ENCODE results near the gene NINJ2. TPM values are rescaled to one million over a fixed set of nuclear protein-coding genes. Genes with fewer than 3 reads are reported as not detected.

The NINJ2 gene
- polyA plus RNA-seq, 2 of the 4 experiments (the other 2 are of a cell fraction) = 0.76 to 1.2 TPM

- peaks cover 28% of the 10 kb centered on the region; the same call in 2 of the 3 replicates for H3K4me1 ChIP-seq
- POLR2A ChIA-PET = no interaction called here
- no peak overlapping the region for H3K27ac ChIP-seq
- TF ChIP-seq FOSB (CRISPR knock-in tag; IDR thresholded peaks at IDR 0.05) (no peak), RFX5 (IDR thresholded peaks at IDR 0.05) (no peak), EP300 (IDR thresholded peaks at IDR 0.05) (no peak), EHMT2 (IDR thresholded peaks at IDR 0.05; ENCODE audit: low read depth) (no peak), ZSCAN20 (CRISPR knock-in tag; IDR thresholded peaks at IDR 0.05) (no peak), RARB (CRISPR knock-in tag; IDR thresholded peaks at IDR 0.05) (no peak), CBX2 (IDR thresholded peaks at IDR 0.05; ENCODE audit: borderline replicate concordance, low read depth) (no peak), KDM5A (IDR thresholded peaks at IDR 0.05) (no peak), ZFP36 (IDR thresholded peaks at IDR 0.05; ENCODE audit: borderline replicate concordance, partially characterized antibody) (no peak), HOXA7 (CRISPR knock-in tag; IDR thresholded peaks at IDR 0.05) (no peak), REST (IDR thresholded peaks at IDR 0.05) (no peak), TP53 (CRISPR knock-in tag; IDR thresholded peaks at IDR 0.05) (no peak)
- TF ChIP-seq, protein P1, sequence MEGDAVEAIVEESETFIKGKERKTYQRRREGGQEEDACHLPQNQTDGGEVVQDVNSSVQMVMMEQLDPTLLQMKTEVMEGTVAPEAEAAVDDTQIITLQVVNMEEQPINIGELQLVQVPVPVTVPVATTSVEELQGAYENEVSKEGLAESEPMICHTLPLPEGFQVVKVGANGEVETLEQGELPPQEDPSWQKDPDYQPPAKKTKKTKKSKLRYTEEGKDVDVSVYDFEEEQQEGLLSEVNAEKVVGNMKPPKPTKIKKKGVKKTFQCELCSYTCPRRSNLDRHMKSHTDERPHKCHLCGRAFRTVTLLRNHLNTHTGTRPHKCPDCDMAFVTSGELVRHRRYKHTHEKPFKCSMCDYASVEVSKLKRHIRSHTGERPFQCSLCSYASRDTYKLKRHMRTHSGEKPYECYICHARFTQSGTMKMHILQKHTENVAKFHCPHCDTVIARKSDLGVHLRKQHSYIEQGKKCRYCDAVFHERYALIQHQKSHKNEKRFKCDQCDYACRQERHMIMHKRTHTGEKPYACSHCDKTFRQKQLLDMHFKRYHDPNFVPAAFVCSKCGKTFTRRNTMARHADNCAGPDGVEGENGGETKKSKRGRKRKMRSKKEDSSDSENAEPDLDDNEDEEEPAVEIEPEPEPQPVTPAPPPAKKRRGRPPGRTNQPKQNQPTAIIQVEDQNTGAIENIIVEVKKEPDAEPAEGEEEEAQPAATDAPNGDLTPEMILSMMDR (IDR thresholded peaks at IDR 0.05) = no peak
- H3K4me3 ChIP-seq = no peak overlapping the region
- DNase-seq (ENCODE audit: low read depth in 1 of 2, low spot score in 1 of 2) (no peak), FAIRE-seq (no peak), ATAC-seq (no peak)
- no peaks in the 10 kb centered on the region for H3K9me3 ChIP-seq
- WGBS (ENCODE audit: missing lambda C conversion rate) = 79% methylated on average over 6 of the region's 9 CpGs
- CTCF ChIA-PET = interaction anchor here (0.6 to 3.9 kb wide), 5 partner anchors 27 to 101 kb away, joined by 4 to 45 read pairs (median 7); no protein-coding TSS in a partner anchor
- H3K4me2 ChIP-seq = no peak overlapping the region
Measured at GRCh38 chr12:543114-543451, 120.2 kb downstream of the NINJ2 start.

DNA sequence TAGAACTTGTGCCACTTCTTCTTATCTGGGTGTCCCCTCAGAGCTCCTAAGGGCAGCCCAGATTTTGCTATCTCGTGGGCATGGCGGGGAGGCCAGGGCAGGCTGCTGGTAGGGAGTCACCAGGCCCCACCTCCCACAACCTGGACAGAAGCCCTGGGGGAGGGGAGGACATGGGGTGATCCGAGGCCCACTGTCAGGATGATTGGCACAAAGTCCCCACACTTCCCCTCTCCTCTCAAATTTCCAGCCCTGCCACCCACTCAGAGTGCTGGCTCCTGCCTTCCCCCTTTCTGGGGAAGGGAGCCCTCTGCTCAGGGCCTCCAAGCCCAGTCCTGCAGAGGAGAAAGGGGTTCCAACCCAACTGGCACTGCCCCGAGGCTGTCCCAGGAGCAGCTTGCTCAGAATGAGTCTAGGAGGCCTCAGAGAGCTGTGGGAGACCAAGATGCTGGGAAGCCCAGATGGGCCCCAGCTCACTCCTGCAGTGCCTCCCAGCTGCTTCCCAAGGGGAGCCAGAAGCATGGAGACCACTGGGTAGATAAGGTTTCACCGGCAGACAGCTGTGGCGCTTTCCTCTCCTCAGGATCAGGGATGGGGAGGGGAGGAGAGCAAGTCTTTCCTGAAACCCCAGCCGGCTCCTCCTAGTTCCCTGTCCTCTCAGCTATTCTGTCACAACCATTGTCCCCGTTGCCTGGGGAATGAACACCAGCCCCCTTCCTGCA, 120.7 kb downstream of the NINJ2 start:
- CTCF ChIA-PET = interaction anchor here (0.6 to 3.9 kb wide), 4 partner anchors 57 to 100 kb away, joined by 4 to 45 read pairs (median 20); no protein-coding TSS in a partner anchor
- no peak for ATAC-seq

More for the DNA sequence above, 120.7 kb downstream of the NINJ2 start:
- peaks cover 28% of the 10 kb centered on the region; the same call in 2 of the 3 replicates for H3K4me1 ChIP-seq
- no peak overlapping the region for H3K4me2 ChIP-seq
- DNase-seq (ENCODE audit: low read depth in 1 of 2, low spot score in 1 of 2) (no peak), FAIRE-seq (no peak)
- POLR2A ChIA-PET = no interaction called here
- no peak overlapping the region; a peak in 1 of 6 replicates for H3K27ac ChIP-seq
- H3K4me3 ChIP-seq = no peak overlapping the region
- TF ChIP-seq, protein P2, sequence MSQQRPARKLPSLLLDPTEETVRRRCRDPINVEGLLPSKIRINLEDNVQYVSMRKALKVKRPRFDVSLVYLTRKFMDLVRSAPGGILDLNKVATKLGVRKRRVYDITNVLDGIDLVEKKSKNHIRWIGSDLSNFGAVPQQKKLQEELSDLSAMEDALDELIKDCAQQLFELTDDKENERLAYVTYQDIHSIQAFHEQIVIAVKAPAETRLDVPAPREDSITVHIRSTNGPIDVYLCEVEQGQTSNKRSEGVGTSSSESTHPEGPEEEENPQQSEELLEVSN (IDR thresholded peaks at IDR 0.05; ENCODE audit: borderline replicate concordance, low read depth) = no peak
- no peak for TF ChIP-seq HOXA7 (CRISPR knock-in tag; IDR thresholded peaks at IDR 0.05)
- TF ChIP-seq ATOH8 (CRISPR knock-in tag; IDR thresholded peaks at IDR 0.05; ENCODE audit: low read depth) = no peak
- no peak for TF ChIP-seq RARB (CRISPR knock-in tag; IDR thresholded peaks at IDR 0.05)
- TF ChIP-seq FOSB (CRISPR knock-in tag; IDR thresholded peaks at IDR 0.05) = no peak
- no peak for TF ChIP-seq ZNF302 (CRISPR knock-in tag; IDR thresholded peaks at IDR 0.05)
- no peak for TF ChIP-seq NFE2L2 (conservative IDR thresholded peaks at IDR 0.05; ENCODE audit: low read length)
- TF ChIP-seq NPAS2 (CRISPR knock-in tag; IDR thresholded peaks at IDR 0.05; ENCODE audit: borderline replicate concordance) = no peak
- TF ChIP-seq CEBPB (IDR thresholded peaks at IDR 0.05) = no peak
- TF ChIP-seq, protein P3, sequence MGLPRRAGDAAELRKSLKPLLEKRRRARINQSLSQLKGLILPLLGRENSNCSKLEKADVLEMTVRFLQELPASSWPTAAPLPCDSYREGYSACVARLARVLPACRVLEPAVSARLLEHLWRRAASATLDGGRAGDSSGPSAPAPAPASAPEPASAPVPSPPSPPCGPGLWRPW (IDR thresholded peaks at IDR 0.05) = no peak
- no peak for TF ChIP-seq HOXB13 (CRISPR knock-in tag; IDR thresholded peaks at IDR 0.05; ENCODE audit: low read depth)
- no peak for TF ChIP-seq TFCP2L1 (CRISPR knock-in tag; IDR thresholded peaks at IDR 0.05)
- TF ChIP-seq HDAC2 (IDR thresholded peaks at IDR 0.05) = no peak
- TF ChIP-seq CBX8 (IDR thresholded peaks at IDR 0.05) = no peak
- TF ChIP-seq PBX3 (IDR thresholded peaks at IDR 0.05) = no peak
- no peaks in the 10 kb centered on the region for H3K9me3 ChIP-seq
- 63% methylated on average over 8 of the region's 8 CpGs for WGBS (ENCODE audit: missing lambda C conversion rate)

Measured in A549 (cell line).